ENCODE results near the gene LIG1.

DNA sequence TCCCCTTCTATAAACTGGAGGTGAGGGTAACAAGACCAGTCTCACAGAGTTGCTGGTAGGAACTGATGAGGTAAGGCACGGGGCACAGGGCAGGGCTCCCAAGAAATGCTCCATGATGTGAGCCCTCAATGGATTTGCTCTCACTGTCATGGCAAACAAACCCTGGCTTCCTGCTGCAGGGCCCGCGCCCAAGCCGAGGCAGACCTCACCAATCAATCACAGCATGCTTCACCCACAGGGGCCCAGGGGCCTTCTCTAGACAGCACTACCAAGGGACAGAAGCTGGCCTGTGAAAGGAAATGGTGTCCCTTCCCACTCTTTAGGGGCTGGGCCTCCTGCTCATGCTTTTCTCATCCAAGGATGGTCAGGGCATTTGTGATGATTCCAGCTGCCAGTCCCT, 33.6 kb downstream of the LIG1 start:
- no peak for TF ChIP-seq POLR2A (IDR thresholded peaks at IDR 0.05)
- TF ChIP-seq, protein P1, sequence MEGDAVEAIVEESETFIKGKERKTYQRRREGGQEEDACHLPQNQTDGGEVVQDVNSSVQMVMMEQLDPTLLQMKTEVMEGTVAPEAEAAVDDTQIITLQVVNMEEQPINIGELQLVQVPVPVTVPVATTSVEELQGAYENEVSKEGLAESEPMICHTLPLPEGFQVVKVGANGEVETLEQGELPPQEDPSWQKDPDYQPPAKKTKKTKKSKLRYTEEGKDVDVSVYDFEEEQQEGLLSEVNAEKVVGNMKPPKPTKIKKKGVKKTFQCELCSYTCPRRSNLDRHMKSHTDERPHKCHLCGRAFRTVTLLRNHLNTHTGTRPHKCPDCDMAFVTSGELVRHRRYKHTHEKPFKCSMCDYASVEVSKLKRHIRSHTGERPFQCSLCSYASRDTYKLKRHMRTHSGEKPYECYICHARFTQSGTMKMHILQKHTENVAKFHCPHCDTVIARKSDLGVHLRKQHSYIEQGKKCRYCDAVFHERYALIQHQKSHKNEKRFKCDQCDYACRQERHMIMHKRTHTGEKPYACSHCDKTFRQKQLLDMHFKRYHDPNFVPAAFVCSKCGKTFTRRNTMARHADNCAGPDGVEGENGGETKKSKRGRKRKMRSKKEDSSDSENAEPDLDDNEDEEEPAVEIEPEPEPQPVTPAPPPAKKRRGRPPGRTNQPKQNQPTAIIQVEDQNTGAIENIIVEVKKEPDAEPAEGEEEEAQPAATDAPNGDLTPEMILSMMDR (IDR thresholded peaks at IDR 0.05), result no peak

Measured in sigmoid colon (tissue), 3 donors.